Posterior cingulate gyrus (tissue), 11 donors: ENCODE data around the gene GOLGA6L10.
A peak's percentile ranks its signal among the peaks of the same experiment; 100 is the strongest.
"Not testable (repeated sequence)": the region's sequence is repeated elsewhere in the genome, so short reads cannot be mapped to it uniquely, and the experiment has no call there.

Experiments used
- DNase-seq, 10 donors: peaks; one replicate each; pipeline versions ENCODE4 v3.0.0 to v3.0.0-alpha.2; 2020 to 2021; ENCODE audit warnings: mixed read lengths in 3 of 10
- intact Hi-C: fragments of 100-400 bp; cut with DNase I; formaldehyde crosslinking; loops from one replicate; pipeline ENCODE4 v1.15.1; 2023

Gene GOLGA6L10

DNA sequence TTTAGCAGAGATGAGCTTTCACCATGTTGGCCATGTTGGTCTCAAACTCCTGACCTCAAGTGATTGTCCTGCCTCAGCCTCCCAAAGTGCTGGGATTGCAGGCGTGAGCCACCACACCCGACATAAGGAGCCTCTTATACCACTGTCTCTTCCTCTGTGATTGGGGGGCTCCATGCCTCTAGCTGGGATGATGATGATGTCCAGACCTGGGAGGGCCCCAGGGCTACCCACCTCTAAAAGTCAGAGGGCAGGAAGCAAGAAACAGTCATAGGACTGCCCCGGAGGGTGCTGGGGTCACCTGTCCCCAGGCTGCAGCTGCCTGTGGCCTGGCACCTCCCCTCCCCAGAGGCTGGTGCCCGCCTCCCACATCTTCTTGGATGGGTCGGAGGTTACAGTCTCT, 5.4 kb downstream of the GOLGA6L10 start:
- intact Hi-C loops = not testable (repeated sequence)
- DNase-seq = peak in 1 of 10 donors; percentile 46

GRCh38 chr15:82342632-82343374, 6.5 kb downstream of the GOLGA6L10 start:
- intact Hi-C loops = not testable (repeated sequence)
- DNase-seq = peak in 4 of 10 donors; percentile 37 to 90 (median 76)

DNA sequence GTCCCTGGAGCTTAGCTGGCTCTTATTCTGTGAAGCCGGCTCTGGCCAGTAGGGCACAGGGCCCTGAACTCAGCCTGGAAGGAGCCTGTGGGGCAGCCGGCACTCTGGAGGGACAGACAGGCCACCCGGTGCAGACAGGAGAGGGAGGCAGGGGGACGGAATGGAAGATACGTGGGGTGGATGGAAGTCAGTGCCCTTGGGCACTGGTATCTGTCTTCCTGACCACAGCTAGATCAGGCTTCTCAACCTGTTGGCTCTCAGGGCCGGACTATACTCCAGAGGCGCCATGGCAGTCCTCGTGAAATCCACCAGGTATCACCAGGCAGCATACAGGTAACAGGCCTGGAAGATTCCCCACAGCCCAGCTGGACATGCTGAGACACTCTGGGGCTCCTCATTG, 10.7 kb downstream of the GOLGA6L10 start:
- DNase-seq = peak in 2 of 10 donors; percentile 63 to 64
- intact Hi-C loops = not testable (repeated sequence)

DNA sequence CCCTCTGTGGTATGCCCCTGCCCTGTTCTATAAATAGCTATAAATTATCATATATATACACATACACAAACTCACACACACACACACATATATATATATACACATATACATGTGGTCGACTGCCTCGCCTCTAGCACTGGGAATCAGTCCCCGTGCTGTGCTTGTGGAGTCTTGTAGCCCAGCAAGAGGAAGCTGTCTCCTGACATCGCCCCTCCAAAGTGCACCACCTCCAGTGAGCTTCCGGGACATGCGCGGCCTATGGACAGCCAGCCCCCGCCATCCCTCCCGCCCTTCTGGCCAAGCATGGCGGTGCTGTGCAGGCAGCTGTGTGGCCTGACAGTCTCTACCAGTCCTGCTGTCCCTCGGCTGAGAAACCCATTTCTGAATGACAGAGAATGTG, 11.2 kb downstream of the GOLGA6L10 start:
- DNase-seq = peak in 2 of 10 donors; percentile 42 to 62
- intact Hi-C loops = not testable (repeated sequence)

DNA sequence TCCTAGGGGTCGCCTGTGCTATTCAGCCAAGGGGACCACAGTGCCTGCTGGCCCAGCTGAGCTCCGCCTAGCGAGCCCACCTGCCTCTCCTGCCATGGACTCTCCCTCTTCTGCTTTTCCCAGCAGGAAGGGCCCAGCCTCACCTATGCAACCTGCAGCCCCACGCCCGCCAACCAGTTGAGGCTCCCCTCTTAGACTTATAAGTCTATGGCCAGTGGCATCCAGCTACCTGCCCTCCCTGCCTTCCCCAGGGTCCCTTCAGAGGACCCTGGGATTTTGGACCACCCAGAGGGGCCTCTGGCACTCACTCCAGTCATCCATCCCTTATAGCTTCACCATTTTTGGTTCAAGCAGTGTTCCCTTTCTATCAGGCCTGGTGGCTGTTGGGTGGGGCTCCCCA, 12.2 kb downstream of the GOLGA6L10 start:
- intact Hi-C loops = not testable (repeated sequence)
- peak in 2 of 10 donors; percentile 12 to 40 for DNase-seq

- DNase-seq = peak in 2 of 10 donors; percentile 35 to 52
- intact Hi-C loops = not testable (repeated sequence)
Observed at GRCh38 chr15:82336180-82336647, 13.1 kb downstream of the GOLGA6L10 start.

DNA sequence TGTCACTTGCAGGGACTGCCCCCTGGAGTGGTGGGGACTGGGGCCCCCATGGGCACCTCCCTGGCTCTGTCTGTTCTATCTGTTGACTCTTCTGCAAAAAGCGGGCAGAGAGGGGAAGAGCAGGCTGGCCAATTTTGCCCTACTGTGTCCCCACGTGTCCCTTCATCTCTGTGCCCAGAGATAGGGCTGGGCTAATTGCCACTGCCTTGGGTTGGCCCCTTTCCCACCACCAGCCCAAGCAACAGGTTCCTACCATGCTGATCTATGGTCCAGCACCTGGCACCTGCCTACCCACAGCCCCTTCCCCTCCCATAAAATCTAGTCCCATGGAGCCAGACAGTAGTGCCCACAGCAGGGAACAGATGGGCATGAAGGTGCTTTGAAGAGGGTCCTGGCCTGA, 14.3 kb downstream of the GOLGA6L10 start:
- DNase-seq = peak in 2 of 10 donors; percentile 38 to 48
- intact Hi-C loops = not testable (repeated sequence)

GRCh38 chr15:82334554-82334932, 14.7 kb downstream of the GOLGA6L10 start:
- peak in 2 of 10 donors; percentile 31 to 41 for DNase-seq
- intact Hi-C loops = not testable (repeated sequence)

- peak in 2 of 10 donors; percentile 59 to 81 for DNase-seq
- intact Hi-C loops = not testable (repeated sequence)
Observed at GRCh38 chr15:82333603-82334553, 15.4 kb downstream of the GOLGA6L10 start.

DNA sequence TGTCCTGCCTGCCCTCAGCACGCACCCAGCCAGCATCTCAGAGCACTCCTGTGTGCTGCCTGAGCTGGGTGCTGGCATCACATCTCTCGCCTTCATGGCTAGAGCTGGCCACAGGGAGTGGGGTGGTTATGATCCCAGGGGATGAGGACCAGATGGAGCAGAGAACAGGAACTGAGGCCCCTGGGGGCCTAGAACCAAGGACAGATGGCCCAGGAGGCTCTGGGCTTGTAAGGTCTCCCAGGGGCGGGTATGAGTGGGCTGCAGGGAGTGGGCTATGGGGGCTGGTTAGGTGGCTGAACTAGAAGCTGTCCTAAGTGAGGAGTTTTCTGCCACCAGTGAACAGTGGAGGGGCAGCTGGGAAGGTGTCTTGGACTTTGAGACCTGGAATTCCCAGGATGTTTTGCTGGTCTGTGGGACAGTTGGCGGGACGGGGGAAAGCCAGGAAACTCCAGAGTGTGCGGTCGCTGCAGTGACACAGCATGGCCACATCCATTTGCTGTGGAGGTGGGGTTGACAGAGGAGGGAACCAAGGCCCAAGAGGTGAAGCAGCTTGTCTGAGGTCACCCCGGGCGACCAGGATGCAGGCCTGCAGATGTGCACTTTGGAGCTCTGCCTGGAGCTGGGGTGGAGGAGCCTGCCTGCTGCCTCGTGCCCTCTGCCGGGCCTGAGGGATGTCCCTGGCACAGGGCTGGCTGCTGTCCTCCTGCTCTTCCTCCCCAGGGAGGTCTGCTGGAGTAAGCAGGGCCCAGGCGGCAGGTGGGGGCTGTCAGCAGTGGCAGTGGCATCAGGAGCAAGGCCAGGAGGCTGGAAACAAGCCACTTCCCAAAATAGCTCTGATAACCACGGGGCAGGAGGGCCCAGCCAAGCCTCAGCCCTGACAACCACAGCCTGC, 16.3 kb downstream of the GOLGA6L10 start:
- intact Hi-C loops = not testable (repeated sequence)
- peak in 3 of 10 donors; percentile 70 to 82 (median 80) for DNase-seq

- DNase-seq = peak in 1 of 10 donors; percentile 25
- intact Hi-C loops = not testable (repeated sequence)
Observed at GRCh38 chr15:82331576-82332304, 17.5 kb downstream of the GOLGA6L10 start.

GRCh38 chr15:82330921-82331320, 18.4 kb downstream of the GOLGA6L10 start:
- intact Hi-C loops = not testable (repeated sequence)
- DNase-seq = peak in 1 of 10 donors; percentile 70

DNA sequence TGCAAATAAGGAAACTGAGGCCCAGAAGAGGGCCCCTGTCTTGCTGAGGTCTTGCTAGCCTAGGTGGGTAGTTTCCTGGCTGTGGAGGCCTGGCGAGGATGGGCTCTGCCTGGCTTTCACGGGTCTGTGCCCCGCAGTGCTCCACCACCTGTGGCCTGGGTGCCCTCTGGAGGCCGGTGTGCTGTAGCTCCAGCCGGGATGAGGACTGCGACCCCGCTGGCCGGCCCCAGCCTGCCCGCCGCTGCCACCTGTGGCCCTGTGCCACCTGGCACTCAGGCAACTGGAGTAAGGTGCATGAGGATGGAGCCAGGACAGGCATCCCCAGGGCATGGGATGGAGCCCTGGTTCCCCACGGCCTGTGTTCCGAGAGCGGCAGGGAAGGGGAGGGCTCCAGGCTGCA, 20.2 kb downstream of the GOLGA6L10 start:
- DNase-seq = peak in 1 of 10 donors; percentile 1

DNA sequence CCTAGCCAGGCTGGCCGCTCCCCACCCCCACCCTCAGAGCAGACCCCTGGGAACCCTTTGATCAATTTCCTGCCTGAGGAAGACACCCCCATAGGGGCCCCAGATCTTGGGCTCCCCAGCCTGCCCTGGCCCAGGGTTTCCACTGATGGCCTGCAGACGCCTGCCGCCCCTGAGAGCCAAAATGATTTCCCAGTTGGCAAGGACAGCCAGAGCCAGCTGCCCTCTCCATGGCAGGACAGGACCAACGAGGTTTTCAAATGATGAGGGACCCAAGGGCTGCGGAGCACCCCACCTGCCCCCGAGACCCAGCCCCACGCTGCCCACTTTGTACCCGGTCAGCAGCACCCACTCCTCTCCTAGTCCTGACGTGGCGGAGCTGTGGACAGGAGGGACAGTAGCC, 21.9 kb downstream of the GOLGA6L10 start:
- intact Hi-C loops = not testable (repeated sequence)
- DNase-seq = peak in 2 of 10 donors; percentile 5 to 69

More for the DNA sequence above, 20.2 kb downstream of the GOLGA6L10 start:
- intact Hi-C loops = not testable (repeated sequence)

GRCh38 chr15:82326896-82327295, 22.4 kb downstream of the GOLGA6L10 start:
- peak in 2 of 10 donors; percentile 79 to 80 for DNase-seq

DNA sequence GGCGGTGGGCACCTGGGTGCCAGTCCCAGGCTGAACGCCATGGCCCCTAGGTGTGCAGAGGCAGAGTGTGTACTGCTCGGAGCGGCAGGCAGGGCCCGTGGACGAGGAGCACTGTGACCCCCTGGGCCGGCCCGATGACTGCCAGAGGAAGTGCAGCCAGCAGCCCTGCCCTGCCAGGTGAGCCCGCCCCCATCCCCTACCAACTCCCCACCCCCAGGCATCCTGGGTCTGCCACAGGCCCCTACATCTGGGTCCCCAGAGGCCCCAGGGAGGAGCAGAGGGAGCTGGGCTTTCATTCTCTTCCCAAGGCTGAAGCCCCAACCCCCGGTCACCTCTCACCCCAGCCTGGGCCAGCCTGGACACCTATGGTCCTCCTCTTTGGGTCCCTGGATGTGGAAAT, 23.6 kb downstream of the GOLGA6L10 start:
- peak in 2 of 10 donors; percentile 39 to 62 for DNase-seq
- intact Hi-C loops = not testable (repeated sequence)

More at GRCh38 chr15:82326896-82327295, 22.4 kb downstream of the GOLGA6L10 start:
- intact Hi-C loops = not testable (repeated sequence)

- intact Hi-C loops = not testable (repeated sequence)
- peak in 2 of 10 donors; percentile 43 to 65 for DNase-seq
Observed at GRCh38 chr15:82324831-82325230, 24.4 kb downstream of the GOLGA6L10 start.

GRCh38 chr15:82322488-82322887, 26.8 kb downstream of the GOLGA6L10 start:
- intact Hi-C loops = not testable (repeated sequence)
- DNase-seq = peak in 1 of 10 donors; percentile 3

DNA sequence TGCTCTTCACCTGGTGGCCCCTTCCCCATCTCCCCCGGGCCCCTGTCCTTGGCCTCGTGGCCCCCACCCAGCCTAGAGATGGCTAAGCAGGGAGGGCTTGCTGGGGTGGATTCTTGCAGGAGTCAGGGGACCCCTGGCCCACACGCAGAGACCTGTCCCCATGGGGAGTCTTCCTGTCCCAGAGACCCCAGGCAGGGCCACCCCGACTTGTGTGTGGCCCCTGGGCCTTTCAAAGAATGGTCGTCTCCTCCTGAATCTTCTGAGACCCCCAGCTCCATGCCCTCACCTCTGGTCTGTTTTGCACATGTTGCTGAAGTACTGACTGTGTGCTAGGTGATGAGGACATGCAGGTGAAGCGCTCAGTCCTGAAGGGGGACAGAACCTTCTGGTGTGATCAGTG, 28.4 kb downstream of the GOLGA6L10 start:
- peak in 1 of 10 donors; percentile 44 for DNase-seq
- intact Hi-C loops = not testable (repeated sequence)
